GM23338 (cell line): ENCODE data around the gene CDK7. TPM values are rescaled to one million over a fixed set of nuclear protein-coding genes. Genes with fewer than 3 reads are reported as not detected.

ENCODE experiments used
- ATAC-seq: fragments of 200-7000 bp; cut with Tn5 transposase; 3 replicates; pipeline ENCODE4 v1.9.1; 2020
- DNase-seq: peaks from one replicate; pipeline ENCODE4 v3.0.0-alpha.2; 2015; ENCODE audit warnings: low spot score
- H2AFZ ChIP-seq: fragments of 200-600 bp; sonication (generic); 2 replicates; pipeline ENCODE4 v1.8.0; 2016; ENCODE audit warnings: antibody characterized with exemption, mild to moderate bottlenecking, moderate library complexity
- H3F3A ChIP-seq: fragments of 200-600 bp; sonication (generic); replicated peaks from 2 replicates; pipeline ENCODE4 v1.8.0; 2017; ENCODE audit warnings: antibody characterized with exemption, mixed run types, low read depth
- H3K27ac ChIP-seq: fragments of 200-600 bp; sonication (generic); 2 replicates; pipeline ENCODE4 v1.6.1; 2016; ENCODE audit warnings: low read depth
- H3K27me3 ChIP-seq: fragments of 200-600 bp; sonication (generic); 2 replicates; pipeline ENCODE4 v1.8.0; 2016; ENCODE audit warnings: mild to moderate bottlenecking, mixed run types, moderate library complexity; ENCODE audit not compliant: insufficient read depth
- H3K36me3 ChIP-seq: fragments of 200-600 bp; sonication (generic); 2 replicates; pipeline ENCODE4 v1.8.0; 2016; ENCODE audit warnings: mild to moderate bottlenecking; ENCODE audit not compliant: insufficient read depth
- H3K4me1 ChIP-seq: fragments of 200-600 bp; sonication (generic); 2 replicates; pipeline ENCODE4 v1.8.0; 2016; ENCODE audit warnings: mild to moderate bottlenecking, moderate library complexity; ENCODE audit not compliant: insufficient read depth
- H3K4me2 ChIP-seq: fragments of 200-600 bp; sonication (generic); 2 replicates; pipeline ENCODE4 v1.7.1; 2017; ENCODE audit warnings: mixed run types
- H3K4me3 ChIP-seq: fragments of 200-600 bp; sonication (generic); 2 replicates; pipeline ENCODE4 v1.6.1; 2016; ENCODE audit warnings: mixed run types
- H3K79me2 ChIP-seq: fragments of 200-600 bp; sonication (generic); replicated peaks from 2 replicates; pipeline ENCODE4 v1.8.0; 2017; ENCODE audit warnings: mild to moderate bottlenecking; ENCODE audit not compliant: insufficient read depth
- H3K9me2 ChIP-seq: fragments of 200-600 bp; sonication (generic); 2 replicates; pipeline ENCODE4 v1.8.0; 2017; ENCODE audit not compliant: insufficient read depth
- H4K20me1 ChIP-seq: fragments of 200-600 bp; sonication (generic); replicated peaks from 2 replicates; pipeline ENCODE4 v1.8.0; 2017; ENCODE audit warnings: mild to moderate bottlenecking; ENCODE audit not compliant: insufficient read depth
- H3K27ac Mint-ChIP-seq: 2 replicates; pipeline ENCODE4 v1.8.0; 2020; ENCODE audit warnings: inconsistent platforms, mild to moderate bottlenecking, moderate library complexity, mixed read lengths
- H3K27me3 Mint-ChIP-seq: 3 replicates; pipeline ENCODE4 v1.8.0; 2022; ENCODE audit warnings: low read depth, mild to moderate bottlenecking, moderate library complexity, mixed read lengths, inconsistent platforms; ENCODE audit not compliant: insufficient read depth, poor library complexity
- H3K36me3 Mint-ChIP-seq: 3 replicates; pipeline ENCODE4 v1.8.0; 2021; ENCODE audit warnings: low read depth, mild to moderate bottlenecking, inconsistent platforms, moderate library complexity, mixed read lengths
- H3K4me1 Mint-ChIP-seq: 3 replicates; pipeline ENCODE4 v1.8.0; 2020; ENCODE audit warnings: mild to moderate bottlenecking, inconsistent platforms, mixed read lengths
- H3K4me3 Mint-ChIP-seq: 3 replicates; pipeline ENCODE4 v1.8.0; 2021; ENCODE audit warnings: moderate library complexity, mild to moderate bottlenecking, inconsistent platforms, mixed read lengths
- H3K9me3 Mint-ChIP-seq: 3 replicates; pipeline ENCODE4 v1.8.0; 2020; ENCODE audit warnings: moderate library complexity, mild to moderate bottlenecking, inconsistent platforms, mixed read lengths
- EZH2 ChIP-seq: fragments of 200-600 bp; sonication (generic); IDR thresholded peaks from one replicate; pipeline ENCODE4 v1.8.0; 2017; ENCODE audit warnings: antibody characterized with exemption, mild to moderate bottlenecking, low read depth; ENCODE audit not compliant: unreplicated experiment
- EZH2phosphoT487 ChIP-seq: fragments of 200-600 bp; sonication (generic); IDR thresholded peaks from one replicate; pipeline ENCODE4 v1.8.1; 2018; ENCODE audit warnings: antibody characterized with exemption; ENCODE audit not compliant: unreplicated experiment
- JUNB ChIP-seq: IDR thresholded peaks from one replicate; pipeline ENCODE4 v1.6.1; 2016; ENCODE audit warnings: antibody characterized with exemption; ENCODE audit not compliant: unreplicated experiment
- NANOG ChIP-seq: IDR thresholded peaks from 2 replicates; pipeline ENCODE4 v1.6.1; 2016; ENCODE audit warnings: antibody characterized with exemption, borderline replicate concordance
- POLR2AphosphoS5 ChIP-seq: IDR thresholded peaks from 2 replicates; pipeline ENCODE4 v1.6.1; 2016; ENCODE audit warnings: antibody characterized with exemption, low read depth
- ZNF331 ChIP-seq: fragments of 250-450 bp; sonication (Bioruptor Pico); IDR thresholded peaks from 2 replicates; pipeline ENCODE4 v1.5.0; 2020; ENCODE audit warnings: low read depth, mild to moderate bottlenecking, moderate library complexity
- polyA plus RNA-seq: library from polyadenylated mRNA; unstranded; fragments of >200 nt; fragmentation: Nextera tagmentation; extraction: Ambion mirVana; gene quantifications from 2 replicates; pipeline ENCODE4 v1.2.1, GENCODE V29; 2016
- total RNA-seq: library from RNA; depleted of rRNA; stranded (reverse); fragments of >200 nt; shearing (Covaris generic); gene quantifications from 2 replicates; pipeline ENCODE4 v1.2.3, GENCODE V29; 2014
- TF ChIP-seq, protein P1 (sequence below): fragments of 250-450 bp; sonication (Bioruptor Pico); IDR thresholded peaks from 2 replicates; pipeline ENCODE4 v1.5.0; 2020; ENCODE audit warnings: mild to moderate bottlenecking, moderate library complexity
- TF ChIP-seq, protein P2 (sequence below), 2 experiments: fragments of 200-600 bp in 1 of 2; sonication (generic) in 1 of 2; conservative IDR thresholded peaks; 2 replicates each; pipeline versions ENCODE4 v1.5.1 to v1.6.1; 2016 to 2017; ENCODE audit warnings: antibody characterized with exemption in 2 of 2, low read depth in 2 of 2, mild to moderate bottlenecking in 2 of 2, moderate library complexity in 1 of 2

Gene CDK7
- total and polyA plus RNA-seq, 2 experiments from 2014 or later = 78.4 to 80.7 TPM

DNA sequence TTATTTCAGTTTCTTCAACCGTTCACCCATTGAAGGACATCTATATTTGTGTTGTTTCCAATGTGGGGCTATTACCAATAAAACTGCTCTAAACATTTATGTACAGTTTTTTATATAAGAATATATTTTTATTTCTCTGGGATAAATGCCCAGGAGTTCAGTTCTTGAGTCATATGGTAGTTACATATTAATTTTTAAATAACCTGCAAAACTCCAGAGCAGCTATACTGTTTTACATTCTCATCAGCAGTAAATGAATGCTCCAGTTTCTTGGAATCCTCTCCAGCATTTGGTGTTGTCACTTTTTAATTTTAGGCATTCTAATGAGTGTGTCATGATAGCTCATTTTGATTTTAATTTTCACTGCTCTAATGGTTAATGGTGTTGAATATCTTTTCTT is 36.2 kb downstream of the CDK7 start (continued):
- TF ChIP-seq, protein P1, sequence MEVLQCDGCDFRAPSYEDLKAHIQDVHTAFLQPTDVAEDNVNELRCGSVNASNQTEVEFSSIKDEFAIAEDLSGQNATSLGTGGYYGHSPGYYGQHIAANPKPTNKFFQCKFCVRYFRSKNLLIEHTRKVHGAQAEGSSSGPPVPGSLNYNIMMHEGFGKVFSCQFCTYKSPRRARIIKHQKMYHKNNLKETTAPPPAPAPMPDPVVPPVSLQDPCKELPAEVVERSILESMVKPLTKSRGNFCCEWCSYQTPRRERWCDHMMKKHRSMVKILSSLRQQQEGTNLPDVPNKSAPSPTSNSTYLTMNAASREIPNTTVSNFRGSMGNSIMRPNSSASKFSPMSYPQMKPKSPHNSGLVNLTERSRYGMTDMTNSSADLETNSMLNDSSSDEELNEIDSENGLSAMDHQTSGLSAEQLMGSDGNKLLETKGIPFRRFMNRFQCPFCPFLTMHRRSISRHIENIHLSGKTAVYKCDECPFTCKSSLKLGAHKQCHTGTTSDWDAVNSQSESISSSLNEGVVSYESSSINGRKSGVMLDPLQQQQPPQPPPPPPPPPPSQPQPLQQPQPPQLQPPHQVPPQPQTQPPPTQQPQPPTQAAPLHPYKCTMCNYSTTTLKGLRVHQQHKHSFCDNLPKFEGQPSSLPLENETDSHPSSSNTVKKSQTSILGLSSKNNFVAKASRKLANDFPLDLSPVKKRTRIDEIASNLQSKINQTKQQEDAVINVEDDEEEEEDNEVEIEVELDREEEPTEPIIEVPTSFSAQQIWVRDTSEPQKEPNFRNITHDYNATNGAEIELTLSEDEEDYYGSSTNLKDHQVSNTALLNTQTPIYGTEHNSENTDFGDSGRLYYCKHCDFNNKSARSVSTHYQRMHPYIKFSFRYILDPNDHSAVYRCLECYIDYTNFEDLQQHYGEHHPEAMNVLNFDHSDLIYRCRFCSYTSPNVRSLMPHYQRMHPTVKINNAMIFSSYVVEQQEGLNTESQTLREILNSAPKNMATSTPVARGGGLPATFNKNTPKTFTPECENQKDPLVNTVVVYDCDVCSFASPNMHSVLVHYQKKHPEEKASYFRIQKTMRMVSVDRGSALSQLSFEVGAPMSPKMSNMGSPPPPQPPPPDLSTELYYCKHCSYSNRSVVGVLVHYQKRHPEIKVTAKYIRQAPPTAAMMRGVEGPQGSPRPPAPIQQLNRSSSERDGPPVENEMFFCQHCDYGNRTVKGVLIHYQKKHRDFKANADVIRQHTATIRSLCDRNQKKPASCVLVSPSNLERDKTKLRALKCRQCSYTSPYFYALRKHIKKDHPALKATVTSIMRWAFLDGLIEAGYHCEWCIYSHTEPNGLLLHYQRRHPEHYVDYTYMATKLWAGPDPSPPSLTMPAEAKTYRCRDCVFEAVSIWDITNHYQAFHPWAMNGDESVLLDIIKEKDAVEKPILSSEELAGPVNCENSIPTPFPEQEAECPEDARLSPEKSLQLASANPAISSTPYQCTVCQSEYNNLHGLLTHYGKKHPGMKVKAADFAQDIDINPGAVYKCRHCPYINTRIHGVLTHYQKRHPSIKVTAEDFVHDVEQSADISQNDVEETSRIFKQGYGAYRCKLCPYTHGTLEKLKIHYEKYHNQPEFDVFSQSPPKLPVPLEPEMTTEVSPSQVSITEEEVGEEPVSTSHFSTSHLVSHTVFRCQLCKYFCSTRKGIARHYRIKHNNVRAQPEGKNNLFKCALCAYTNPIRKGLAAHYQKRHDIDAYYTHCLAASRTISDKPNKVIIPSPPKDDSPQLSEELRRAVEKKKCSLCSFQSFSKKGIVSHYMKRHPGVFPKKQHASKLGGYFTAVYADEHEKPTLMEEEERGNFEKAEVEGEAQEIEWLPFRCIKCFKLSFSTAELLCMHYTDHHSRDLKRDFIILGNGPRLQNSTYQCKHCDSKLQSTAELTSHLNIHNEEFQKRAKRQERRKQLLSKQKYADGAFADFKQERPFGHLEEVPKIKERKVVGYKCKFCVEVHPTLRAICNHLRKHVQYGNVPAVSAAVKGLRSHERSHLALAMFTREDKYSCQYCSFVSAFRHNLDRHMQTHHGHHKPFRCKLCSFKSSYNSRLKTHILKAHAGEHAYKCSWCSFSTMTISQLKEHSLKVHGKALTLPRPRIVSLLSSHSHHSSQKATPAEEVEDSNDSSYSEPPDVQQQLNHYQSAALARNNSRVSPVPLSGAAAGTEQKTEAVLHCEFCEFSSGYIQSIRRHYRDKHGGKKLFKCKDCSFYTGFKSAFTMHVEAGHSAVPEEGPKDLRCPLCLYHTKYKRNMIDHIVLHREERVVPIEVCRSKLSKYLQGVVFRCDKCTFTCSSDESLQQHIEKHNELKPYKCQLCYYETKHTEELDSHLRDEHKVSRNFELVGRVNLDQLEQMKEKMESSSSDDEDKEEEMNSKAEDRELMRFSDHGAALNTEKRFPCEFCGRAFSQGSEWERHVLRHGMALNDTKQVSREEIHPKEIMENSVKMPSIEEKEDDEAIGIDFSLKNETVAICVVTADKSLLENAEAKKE (CRISPR knock-in tag) = no peak
- no peak for TF ChIP-seq NANOG

DNA sequence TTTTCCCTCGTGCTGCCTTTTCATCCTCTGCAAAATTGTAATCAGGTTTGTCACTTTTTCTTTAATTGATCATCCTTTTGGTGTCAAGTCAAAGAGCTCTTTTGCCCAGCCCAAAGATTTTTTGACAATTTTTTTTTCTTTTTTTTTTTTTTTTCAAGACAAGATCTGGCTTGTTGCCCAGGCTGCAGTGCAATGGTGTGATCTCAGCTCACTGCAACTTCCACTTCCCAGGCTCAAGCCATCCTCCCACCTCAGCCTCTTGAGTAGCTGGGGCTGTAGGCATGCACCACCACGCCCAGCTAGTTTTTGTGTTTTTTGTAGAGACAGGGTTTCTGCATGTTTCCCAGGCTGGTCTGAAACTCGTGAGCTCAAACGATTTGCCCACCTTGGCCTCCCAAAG is 36.7 kb downstream of the CDK7 start:
- no peaks in the 10 kb centered on the region for H3K27me3 ChIP-seq
- ATAC-seq (no peak), DNase-seq (no peak)
- H3K4me1 ChIP-seq = no peaks in the 10 kb centered on the region
- peaks cover 37% of the 10 kb centered on the region for H3K36me3 ChIP-seq
- Mint-ChIP-seq H3K27ac (no peak overlapping the region), H3K27me3 (peaks cover 1% of the 10 kb centered on the region), H3K4me1 (no peaks in the 10 kb centered on the region), H3K9me3 (no peaks in the 10 kb centered on the region), H3K4me3 (no peak overlapping the region), H3K36me3 (peaks cover 51% of the 10 kb centered on the region)
- H3K4me3 ChIP-seq = no peak overlapping the region
- H3K4me2 ChIP-seq = no peak overlapping the region
- H3F3A ChIP-seq = no peaks in the 10 kb centered on the region
- no peaks in the 10 kb centered on the region for H4K20me1 ChIP-seq
- H2AFZ ChIP-seq = no peak overlapping the region
- H3K27ac ChIP-seq = peak overlapping the region; percentile 22; the same call in 1 of the 2 replicates
- no peaks in the 10 kb centered on the region for H3K9me2 ChIP-seq
- H3K79me2 ChIP-seq = no peaks in the 10 kb centered on the region; the same call in 1 of the 2 replicates
- TF ChIP-seq JUNB (no peak), EZH2 (no peak), NANOG (no peak), EZH2phosphoT487 (no peak), ZNF331 (CRISPR knock-in tag) (no peak), POLR2AphosphoS5 (no peak)
- TF ChIP-seq, protein P2, sequence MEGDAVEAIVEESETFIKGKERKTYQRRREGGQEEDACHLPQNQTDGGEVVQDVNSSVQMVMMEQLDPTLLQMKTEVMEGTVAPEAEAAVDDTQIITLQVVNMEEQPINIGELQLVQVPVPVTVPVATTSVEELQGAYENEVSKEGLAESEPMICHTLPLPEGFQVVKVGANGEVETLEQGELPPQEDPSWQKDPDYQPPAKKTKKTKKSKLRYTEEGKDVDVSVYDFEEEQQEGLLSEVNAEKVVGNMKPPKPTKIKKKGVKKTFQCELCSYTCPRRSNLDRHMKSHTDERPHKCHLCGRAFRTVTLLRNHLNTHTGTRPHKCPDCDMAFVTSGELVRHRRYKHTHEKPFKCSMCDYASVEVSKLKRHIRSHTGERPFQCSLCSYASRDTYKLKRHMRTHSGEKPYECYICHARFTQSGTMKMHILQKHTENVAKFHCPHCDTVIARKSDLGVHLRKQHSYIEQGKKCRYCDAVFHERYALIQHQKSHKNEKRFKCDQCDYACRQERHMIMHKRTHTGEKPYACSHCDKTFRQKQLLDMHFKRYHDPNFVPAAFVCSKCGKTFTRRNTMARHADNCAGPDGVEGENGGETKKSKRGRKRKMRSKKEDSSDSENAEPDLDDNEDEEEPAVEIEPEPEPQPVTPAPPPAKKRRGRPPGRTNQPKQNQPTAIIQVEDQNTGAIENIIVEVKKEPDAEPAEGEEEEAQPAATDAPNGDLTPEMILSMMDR (conservative IDR thresholded peaks at IDR 0.05; ENCODE audit: low read depth in 2 of 2) = no peak
